Hematopoietic multipotent progenitor cell (in vitro differentiated cells): ENCODE data around the gene ZFP14. TPM values are rescaled to one million over a fixed set of nuclear protein-coding genes. Genes with fewer than 3 reads are reported as not detected.
A peak's percentile ranks its signal among the peaks of the same experiment; 100 is the strongest.
"Not testable (repeated sequence)": the region's sequence is repeated elsewhere in the genome, so short reads cannot be mapped to it uniquely, and the experiment has no call there.

Experiments
- DNase-seq, 3 donors: peaks; one replicate each; pipeline ENCODE4 v3.0.0-alpha.2; 2011 to 2015; ENCODE audit warnings: low read depth in 2 of 3, low spot score in 2 of 3
- total RNA-seq: library from RNA; depleted of rRNA; stranded (reverse); fragments of >200 nt; gene quantifications from one replicate; pipeline ENCODE4 v1.2.3, GENCODE V29; 2012

The ZFP14 gene
- total RNA-seq, 1 donor, result 4.0 TPM

GRCh38 chr19:36331353-36332228 lies 47.4 kb downstream of the ZFP14 start:
- peak; percentile 23 to 95 (median 92) for DNase-seq

DNA sequence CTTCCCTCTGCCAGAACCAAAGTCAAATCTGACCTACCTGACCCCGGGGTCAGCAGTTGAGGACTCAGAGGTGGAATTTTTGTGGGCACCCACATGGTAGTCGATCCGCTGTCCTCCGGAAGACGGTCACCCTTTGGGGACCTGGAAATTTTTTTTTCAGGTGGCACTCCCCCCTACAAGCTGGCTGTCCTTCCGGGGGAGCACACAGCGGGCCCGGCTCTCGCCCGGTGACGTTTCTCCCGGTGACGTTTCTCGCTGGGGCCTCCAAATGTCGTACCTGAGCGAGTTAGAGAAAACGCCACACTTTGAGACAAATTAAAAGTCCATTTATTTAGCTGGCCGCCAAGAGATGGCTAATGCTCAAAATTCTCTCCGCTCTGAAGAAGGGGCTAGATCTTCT lies 48.8 kb downstream of the ZFP14 start:
- DNase-seq, result no peak

DNA sequence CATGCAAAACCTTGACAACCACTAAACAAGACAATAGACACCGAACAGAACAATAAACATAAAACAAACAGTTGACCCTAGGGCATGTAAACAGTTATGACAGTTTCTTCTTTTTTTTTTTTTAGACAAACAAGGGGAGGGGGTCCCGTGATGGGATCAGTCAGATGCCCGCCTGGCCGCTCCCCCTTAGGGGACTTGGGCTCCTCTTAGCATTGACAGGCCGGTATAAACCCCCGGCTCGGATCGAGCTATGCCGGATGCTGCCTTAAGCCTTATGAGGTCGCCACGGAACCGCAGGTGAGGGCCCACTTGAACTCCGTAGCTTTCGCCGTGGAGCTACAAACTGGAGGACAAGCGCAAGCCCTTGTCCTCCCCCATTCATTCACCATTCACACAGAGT lies 49.5 kb downstream of the ZFP14 start:
- DNase-seq, result not testable (repeated sequence)

- DNase-seq, result not testable (repeated sequence)
These were observed 52.4 kb downstream of the ZFP14 start for GRCh38 chr19:36326649-36327048.

DNA sequence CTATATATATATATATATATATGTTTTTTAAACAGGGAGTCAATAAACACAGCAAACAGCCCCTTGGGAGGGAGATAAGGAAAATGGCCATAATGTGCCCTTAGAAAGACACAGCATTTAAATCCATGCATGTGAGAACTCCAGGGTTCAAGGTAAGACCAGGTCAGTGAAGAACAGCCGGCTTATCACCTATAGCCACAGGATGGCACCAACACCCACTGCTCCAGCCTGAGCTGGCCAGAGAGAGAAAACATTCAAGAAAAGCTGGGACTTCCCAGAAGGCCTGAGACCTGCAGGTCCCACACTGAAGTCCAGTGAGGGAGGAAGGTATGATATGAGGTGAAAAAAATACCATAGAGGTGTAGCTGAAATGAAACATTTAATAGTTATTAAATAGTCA lies 63.8 kb downstream of the ZFP14 start:
- not testable (repeated sequence) for DNase-seq

DNA sequence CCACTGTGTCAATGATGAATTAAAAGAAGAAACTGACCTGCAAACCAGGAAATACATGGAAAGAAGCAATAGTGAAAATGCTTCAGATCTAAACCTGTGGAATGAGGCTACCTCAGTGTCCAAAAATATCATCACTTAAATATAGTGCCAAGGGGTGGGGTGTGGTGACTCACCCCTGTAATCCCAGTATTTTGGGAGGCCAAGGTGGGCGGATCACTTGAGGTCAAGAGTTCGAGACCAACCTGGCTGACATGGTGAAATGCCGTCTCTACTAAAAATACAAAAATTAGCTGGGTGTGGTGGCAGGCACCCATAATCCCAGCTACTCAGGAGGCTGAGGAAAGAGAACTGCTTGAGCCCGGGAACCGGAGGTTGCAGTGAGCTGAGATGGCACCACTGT lies 64.9 kb downstream of the ZFP14 start:
- DNase-seq, result not testable (repeated sequence)

GRCh38 chr19:36311098-36311760 lies 67.8 kb downstream of the ZFP14 start:
- DNase-seq, result not testable (repeated sequence)

- DNase-seq, result not testable (repeated sequence)
These were observed 68.5 kb downstream of the ZFP14 start for GRCh38 chr19:36310416-36310990.

GRCh38 chr19:36309759-36310158 lies 69.2 kb downstream of the ZFP14 start:
- peak in 1 of 3 donors; percentile 26 for DNase-seq

DNA sequence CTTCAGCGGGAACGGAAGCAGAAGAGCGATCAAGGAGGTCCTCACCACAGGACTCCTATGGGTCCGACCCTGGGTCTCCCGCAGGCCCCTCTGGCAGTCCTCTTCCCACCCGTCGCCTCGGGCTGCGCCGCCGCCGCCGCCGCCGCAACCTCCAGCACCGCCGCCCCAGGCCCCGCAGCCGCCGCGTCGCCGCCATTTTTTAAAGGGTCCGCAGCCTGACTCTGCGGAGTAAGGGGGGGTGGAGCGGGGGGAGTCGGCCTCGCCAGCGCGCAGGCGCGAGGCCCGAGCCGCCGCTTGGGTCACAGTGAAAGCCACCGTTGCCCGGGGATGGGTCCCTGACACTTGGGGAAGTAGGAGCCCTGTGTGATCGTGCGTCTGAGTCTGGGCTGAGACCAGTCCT lies 69.7 kb downstream of the ZFP14 start:
- peak in 1 of 3 donors; percentile 15 for DNase-seq

GRCh38 chr19:36292317-36292716 lies 86.7 kb downstream of the ZFP14 start:
- DNase-seq, result not testable (repeated sequence)

Other genes with a start within 250 kb of the ZFP14 start
- 573 TPM for gene CAPNS1, start 239.1 kb downstream of the ZFP14 start, total RNA-seq
- gene COX7A1, start 226.8 kb downstream of the ZFP14 start, total RNA-seq, result not detected
- 3.2 TPM for gene ZNF565, start 164.5 kb downstream of the ZFP14 start, total RNA-seq
- 24.0 TPM for gene ZNF146, start 164.1 kb downstream of the ZFP14 start, total RNA-seq
- gene ZFP82, start 39.4 kb upstream of the ZFP14 start, total RNA-seq, result 3.0 TPM
- gene ZNF566, start 110.4 kb upstream of the ZFP14 start, total RNA-seq, result 4.8 TPM
- gene ZNF260, start 149.1 kb upstream of the ZFP14 start, total RNA-seq, result 5.7 TPM
- 13.7 TPM for gene ZNF529, start 194.1 kb upstream of the ZFP14 start, total RNA-seq
- gene ZNF382, start 226.1 kb upstream of the ZFP14 start, total RNA-seq, result 10.5 TPM